SKM-1 (cell line): ENCODE results near the gene PIK3R4.

Source experiments
- DNase-seq: peaks from one replicate; lab custom pipeline; 2025; ENCODE audit not compliant: unreplicated experiment; lab: John Stamatoyannopoulos, UW

The PIK3R4 gene

GRCh38 chr3:130746246-130747039 is at the start of gene PIK3R4:
Gene PIK3R4 (minus strand): TSS chr3:130746829. CDS start chr3:130745218, 1,611 bp downstream.
- peak; percentile 96 for DNase-seq

DNA sequence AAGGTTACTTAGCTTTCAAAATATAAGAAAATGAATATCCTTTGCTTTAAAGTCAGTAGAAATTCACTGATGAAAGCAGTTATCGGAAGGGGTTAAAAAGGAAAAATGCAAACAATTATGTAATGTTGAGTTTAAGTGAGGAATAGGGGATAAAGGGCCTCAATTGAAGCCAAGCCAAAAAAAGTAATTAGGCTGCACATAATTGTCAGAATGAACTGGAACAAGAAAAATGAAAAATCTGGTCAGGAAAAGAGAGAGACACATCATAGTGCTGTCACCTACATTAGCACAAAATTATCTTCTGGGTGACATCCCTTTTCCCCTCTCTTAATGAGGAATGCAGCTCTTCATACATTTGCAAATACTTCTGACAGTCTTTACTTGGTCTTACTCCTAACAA is 48.8 kb upstream of the PIK3R4 start:
- DNase-seq, result no peak

- no peak for DNase-seq
Measured at GRCh38 chr3:130792246-130792645, 45.6 kb upstream of the PIK3R4 start.

GRCh38 chr3:130789782-130790322 is 43.2 kb upstream of the PIK3R4 start:
- no peak for DNase-seq

- DNase-seq, result no peak
Measured at GRCh38 chr3:130787422-130788068, 40.9 kb upstream of the PIK3R4 start.

GRCh38 chr3:130786306-130786705 is 39.7 kb upstream of the PIK3R4 start:
- DNase-seq, result no peak

- no peak for DNase-seq
Measured at GRCh38 chr3:130783629-130784028, 37.0 kb upstream of the PIK3R4 start.

- no peak for DNase-seq
Measured at GRCh38 chr3:130779486-130779885, 32.9 kb upstream of the PIK3R4 start.

DNA sequence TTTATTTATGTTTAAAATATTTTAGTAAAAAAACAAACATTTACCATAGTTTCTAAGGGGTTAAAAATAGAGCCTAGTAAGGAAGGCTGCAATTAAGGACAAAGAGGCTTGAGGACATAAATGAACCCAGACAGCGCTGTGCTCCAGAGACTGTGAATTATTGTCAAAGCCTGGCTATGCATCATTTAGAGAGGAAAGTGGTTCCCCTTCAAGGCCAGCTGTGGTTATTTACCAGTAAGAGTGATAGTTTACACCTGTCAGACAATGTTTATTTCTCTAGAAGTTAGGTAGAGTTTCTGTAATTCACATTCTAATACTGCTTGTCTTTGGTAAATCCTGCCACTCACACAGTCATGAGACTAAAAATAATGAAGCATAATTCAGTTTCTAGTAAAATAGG is 32.4 kb upstream of the PIK3R4 start:
- no peak for DNase-seq

- no peak for DNase-seq
Measured at GRCh38 chr3:130773366-130773765, 26.7 kb upstream of the PIK3R4 start.

GRCh38 chr3:130772129-130772528 is 25.5 kb upstream of the PIK3R4 start:
- no peak for DNase-seq

GRCh38 chr3:130770644-130771043 is 24.0 kb upstream of the PIK3R4 start:
- no peak for DNase-seq

GRCh38 chr3:130761730-130762311 is 15.2 kb upstream of the PIK3R4 start:
- DNase-seq, result no peak

DNA sequence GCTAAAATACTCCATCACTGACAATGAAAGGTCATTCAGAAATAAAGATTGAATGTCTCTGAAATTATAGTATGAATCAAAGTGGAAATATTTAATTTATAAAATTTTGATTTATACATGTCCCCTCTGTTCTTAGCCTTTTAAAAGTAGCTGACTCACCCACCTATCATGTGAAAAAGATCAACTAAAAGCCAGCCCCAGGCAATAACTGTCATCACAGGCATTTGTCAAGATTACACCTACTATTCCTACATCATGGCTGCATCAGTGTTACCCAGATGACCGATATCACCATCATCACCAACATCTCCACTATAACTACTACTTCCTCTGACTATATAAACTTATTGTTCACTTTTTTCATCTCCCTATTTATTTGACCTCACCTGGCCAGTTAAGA is 14.3 kb upstream of the PIK3R4 start:
- DNase-seq, result no peak

- DNase-seq, result peak; percentile 56
Measured at GRCh38 chr3:130759692-130760338, 13.2 kb upstream of the PIK3R4 start.

DNA sequence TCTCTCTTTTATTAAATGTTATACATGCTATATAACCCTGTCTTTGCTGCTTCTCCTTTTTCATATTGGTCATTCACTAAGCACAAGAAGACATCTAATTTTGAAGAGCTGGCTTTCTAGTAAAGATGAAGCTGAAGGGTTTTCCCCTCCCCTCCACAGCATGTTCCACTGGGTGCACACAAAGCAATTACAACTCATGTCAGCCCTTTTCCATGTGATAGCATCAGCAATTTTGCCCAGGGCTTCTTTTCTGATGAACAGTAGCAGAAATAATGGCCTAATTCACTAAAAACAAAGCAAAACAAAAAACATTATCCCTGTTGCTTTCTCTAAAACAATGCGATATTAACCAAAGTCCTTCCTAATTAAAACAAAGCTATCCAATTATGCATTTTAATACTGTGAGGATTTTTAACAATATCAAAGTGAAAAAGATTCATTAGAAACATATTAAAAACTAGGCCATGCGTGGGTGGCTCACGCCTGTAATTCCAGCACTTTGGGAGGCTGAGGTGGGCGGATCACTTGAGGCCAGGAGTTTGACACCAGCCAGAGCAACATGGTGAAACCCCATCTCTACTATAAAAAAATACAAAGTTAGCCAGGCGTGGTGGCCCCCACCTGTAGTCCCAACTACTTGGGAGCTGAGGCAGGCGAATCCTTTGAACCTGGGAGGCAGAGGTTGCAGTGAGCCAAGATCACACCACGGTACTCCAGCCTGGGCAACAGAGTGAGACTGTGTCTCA is 12.2 kb upstream of the PIK3R4 start:
- DNase-seq, result no peak

DNA sequence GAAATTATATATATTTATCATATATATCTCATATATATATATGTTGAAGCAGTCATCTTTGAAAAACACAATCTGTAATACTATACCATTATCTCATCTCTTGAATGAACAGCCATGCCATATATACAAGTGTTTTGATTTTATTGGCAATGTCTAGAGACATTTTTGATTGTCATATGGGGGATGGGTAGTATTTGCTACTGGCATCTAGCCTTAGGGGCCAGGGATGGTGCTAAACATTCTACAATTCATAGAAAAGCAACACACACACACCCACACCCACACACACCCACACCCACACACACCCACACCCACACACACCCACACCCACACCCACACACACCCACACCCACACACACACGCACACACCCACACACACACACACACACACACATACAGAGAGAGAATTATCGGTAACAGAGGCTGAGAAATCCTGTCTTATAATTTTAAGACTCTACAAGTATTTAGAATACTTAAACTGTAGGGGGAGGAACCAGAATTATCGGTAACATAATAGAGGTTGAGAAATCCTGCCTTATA is 11.1 kb upstream of the PIK3R4 start:
- DNase-seq, result no peak

DNA sequence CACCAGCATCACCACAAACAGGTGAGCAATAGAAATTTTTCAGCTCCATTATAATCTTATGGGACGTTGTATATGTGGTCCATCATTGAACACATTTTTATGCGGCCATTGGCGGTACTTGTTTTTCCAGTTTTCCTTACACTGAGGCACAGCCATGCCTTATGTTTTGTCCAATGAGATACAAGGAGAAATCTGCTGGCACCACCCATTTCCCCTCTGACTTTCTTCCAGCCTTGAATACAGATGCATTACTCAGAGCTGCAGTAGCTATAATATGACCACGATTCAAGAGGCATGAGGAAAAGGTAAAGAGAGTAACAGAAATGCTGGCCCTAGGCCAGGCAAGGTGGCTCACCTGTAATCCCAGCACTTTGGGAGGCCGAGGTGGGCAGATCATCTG is 9.0 kb upstream of the PIK3R4 start:
- no peak for DNase-seq

- DNase-seq, result no peak
Measured at GRCh38 chr3:130748981-130749380, 2.4 kb upstream of the PIK3R4 start.

- no peak for DNase-seq
Measured at GRCh38 chr3:130748467-130748861, 1.8 kb upstream of the PIK3R4 start.
